Choroid plexus epithelial cell (primary cell): ENCODE results near the gene CHST12.
A peak's percentile ranks its signal among the peaks of the same experiment; 100 is the strongest.
"Not testable (repeated sequence)": the region's sequence is repeated elsewhere in the genome, so short reads cannot be mapped to it uniquely, and the experiment has no call there.

Experiments used
- DNase-seq: peaks from one replicate; pipeline ENCODE4 v3.0.0-alpha.2; 2010; ENCODE audit warnings: low read depth
- H3K4me3 ChIP-seq: 2 replicates; pipeline ENCODE4 v1.5.1; 2011; ENCODE audit warnings: low read depth, mild to moderate bottlenecking, control low read depth, low read length, moderate library complexity
- TF ChIP-seq, protein P1 (sequence below): conservative IDR thresholded peaks from 2 replicates; pipeline ENCODE4 v1.5.1; 2011; ENCODE audit warnings: low read depth, mild to moderate bottlenecking, control low read depth, inconsistent platforms, low read length, moderate library complexity

CHST12 gene

GRCh38 chr7:2462731-2463130 is 59.3 kb downstream of the CHST12 start:
- DNase-seq, result no peak
- H3K4me3 ChIP-seq, result no peak overlapping the region
- TF ChIP-seq, protein P1, sequence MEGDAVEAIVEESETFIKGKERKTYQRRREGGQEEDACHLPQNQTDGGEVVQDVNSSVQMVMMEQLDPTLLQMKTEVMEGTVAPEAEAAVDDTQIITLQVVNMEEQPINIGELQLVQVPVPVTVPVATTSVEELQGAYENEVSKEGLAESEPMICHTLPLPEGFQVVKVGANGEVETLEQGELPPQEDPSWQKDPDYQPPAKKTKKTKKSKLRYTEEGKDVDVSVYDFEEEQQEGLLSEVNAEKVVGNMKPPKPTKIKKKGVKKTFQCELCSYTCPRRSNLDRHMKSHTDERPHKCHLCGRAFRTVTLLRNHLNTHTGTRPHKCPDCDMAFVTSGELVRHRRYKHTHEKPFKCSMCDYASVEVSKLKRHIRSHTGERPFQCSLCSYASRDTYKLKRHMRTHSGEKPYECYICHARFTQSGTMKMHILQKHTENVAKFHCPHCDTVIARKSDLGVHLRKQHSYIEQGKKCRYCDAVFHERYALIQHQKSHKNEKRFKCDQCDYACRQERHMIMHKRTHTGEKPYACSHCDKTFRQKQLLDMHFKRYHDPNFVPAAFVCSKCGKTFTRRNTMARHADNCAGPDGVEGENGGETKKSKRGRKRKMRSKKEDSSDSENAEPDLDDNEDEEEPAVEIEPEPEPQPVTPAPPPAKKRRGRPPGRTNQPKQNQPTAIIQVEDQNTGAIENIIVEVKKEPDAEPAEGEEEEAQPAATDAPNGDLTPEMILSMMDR, result no peak

DNA sequence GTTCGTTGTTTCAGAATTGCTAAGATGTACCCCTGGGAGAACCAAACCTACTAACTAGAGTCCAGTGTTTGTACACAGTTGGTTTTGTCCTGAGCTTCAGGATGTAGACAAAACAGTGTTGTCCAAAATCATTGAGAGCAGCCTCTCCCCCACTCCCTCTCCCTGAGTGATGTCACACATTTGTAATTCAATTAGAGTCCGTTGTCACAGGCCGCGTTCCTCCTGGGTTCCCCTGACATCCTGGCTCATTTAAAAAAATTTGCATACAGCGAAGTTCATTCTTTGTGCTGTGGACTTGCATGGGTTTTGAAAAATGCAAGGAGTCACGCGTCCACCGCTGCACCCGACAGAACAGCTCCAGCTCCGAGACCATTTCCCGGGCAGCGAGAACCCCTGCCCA is 62.5 kb downstream of the CHST12 start:
- no peak overlapping the region for H3K4me3 ChIP-seq
- TF ChIP-seq, protein P1, result no peak
- no peak for DNase-seq

DNA sequence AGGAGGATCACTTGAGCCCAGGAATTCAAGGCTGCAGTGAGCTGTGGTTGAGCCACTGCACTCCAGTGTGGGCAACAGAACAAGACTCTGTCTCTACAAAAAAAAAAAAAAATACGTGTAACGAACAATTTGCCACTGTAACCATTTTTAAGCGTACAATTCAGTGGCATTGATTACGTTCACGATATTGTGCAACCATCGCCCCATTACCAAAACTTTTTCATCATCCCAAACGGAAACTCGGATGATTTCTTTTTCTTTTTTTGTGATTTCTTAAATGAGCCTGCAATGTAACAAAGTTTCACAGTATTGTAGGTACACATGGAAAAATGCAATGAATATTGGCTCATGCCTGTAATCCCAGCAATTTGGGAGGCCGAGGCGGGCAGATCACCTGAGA is 63.3 kb downstream of the CHST12 start:
- TF ChIP-seq, protein P1, result no peak
- no peak for DNase-seq
- H3K4me3 ChIP-seq, result no peak overlapping the region

- TF ChIP-seq, protein P1, result no peak
- no peak for DNase-seq
- H3K4me3 ChIP-seq, result no peak overlapping the region
Measured at GRCh38 chr7:2468227-2468626, 64.8 kb downstream of the CHST12 start.

GRCh38 chr7:2469460-2470203 is 66.2 kb downstream of the CHST12 start:
- DNase-seq, result not testable (repeated sequence)

DNA sequence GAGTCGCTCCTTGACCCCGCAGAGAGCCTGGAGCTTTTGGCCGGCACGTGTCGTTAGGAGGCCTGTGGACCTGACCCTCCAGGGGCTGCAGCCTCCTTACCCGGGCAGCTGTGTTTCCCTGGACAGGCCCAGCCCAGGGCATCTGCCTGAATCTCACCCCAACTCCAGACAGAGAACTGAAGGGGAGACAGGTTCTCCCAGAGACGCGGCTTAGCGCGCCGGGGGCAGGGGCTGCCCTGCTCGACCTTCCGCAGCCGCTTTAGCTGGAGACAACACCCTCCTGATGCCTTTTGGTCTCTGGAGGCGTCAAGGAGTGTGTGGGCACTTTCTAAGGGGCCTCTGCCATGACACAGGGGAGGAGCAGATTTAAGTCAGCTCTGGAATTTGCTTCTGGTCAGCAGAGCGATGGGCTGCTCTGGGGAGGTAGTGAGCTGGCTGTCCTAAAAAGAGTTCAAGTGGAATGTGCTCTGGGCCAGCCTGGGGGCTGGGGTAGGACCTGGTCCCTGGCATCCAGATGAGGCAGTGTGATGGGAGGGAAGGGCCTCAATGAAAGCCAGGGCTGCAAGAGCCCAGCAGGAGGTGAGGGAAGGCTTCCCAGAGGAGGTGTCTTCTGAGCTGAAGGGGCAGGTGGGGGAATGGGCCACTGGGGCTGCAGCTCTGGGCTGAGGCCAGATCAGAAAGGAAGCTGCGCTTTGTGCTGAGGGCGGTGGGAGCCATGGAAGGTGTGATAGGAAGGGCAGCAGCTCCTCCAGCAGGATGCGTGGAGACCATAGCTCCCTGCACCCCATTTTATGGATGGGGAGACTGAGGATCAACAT is 67.0 kb downstream of the CHST12 start:
- no peak overlapping the region for H3K4me3 ChIP-seq
- TF ChIP-seq, protein P1, result peak; percentile 0
- no peak for DNase-seq

More at GRCh38 chr7:2469460-2470203, 66.2 kb downstream of the CHST12 start:
- H3K4me3 ChIP-seq, result not testable (repeated sequence)

DNA sequence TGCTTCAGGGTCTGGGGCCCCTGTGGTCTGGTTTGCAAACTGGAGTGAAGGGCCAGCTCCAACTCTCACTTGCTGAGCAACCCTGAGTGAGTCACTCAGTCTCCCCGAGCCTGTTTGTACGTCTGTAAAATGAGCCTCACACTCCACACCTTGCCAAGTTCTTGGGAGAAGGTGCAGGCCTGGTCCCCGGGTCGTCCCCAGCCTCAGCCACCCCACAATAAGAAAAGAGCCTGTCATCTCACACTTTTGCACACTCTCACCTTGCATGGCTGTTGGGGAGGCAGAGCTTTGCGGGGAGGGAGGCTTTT is 67.6 kb downstream of the CHST12 start:
- H3K4me3 ChIP-seq, result no peak overlapping the region
- TF ChIP-seq, protein P1, result no peak
- DNase-seq, result peak; percentile 79
